ENCODE data around the gene ADAMTS17.

ADAMTS17 gene

GRCh38 chr15:100266166-100266565, 75.6 kb downstream of the ADAMTS17 start:
- Histone ChIP-seq H3K4me3 (ENCODE audit: low read length) (no peak overlapping the region), H3F3A (ENCODE audit: control insufficient read depth, insufficient read depth) (no peaks in the 10 kb centered on the region), H3K27ac (ENCODE audit: low read depth, low read length) (no peak overlapping the region), H3K9me3 (ENCODE audit: control insufficient read depth, insufficient read depth, low read length) (no peaks in the 10 kb centered on the region), H3K4me2 (ENCODE audit: low read length) (no peak overlapping the region), H3K4me1 (ENCODE audit: control insufficient read depth, low read length) (no peaks in the 10 kb centered on the region), H3K79me2 (ENCODE audit: control insufficient read depth, low read length) (no peaks in the 10 kb centered on the region), H3K36me3 (ENCODE audit: control insufficient read depth, low read length) (no peaks in the 10 kb centered on the region), H4K20me1 (ENCODE audit: control insufficient read depth, insufficient read depth, low read depth, low read length) (no peaks in the 10 kb centered on the region), H3K9me2 (replicated peaks; ENCODE audit: control insufficient read depth, low read length) (no peaks in the 10 kb centered on the region), H3K27me3 (ENCODE audit: control insufficient read depth, low read length) (no peaks in the 10 kb centered on the region)
- no peak for TF ChIP-seq CTCF (IDR thresholded peaks at IDR 0.05; ENCODE audit: low read depth, low read length, poor library complexity, severe bottlenecking)
- TF ChIP-seq EZH2phosphoT487 (IDR thresholded peaks at IDR 0.05; ENCODE audit: borderline replicate concordance, low read length) = no peak

- Histone ChIP-seq H3K4me1 (ENCODE audit: control insufficient read depth, low read length) (no peaks in the 10 kb centered on the region), H4K20me1 (ENCODE audit: control insufficient read depth, insufficient read depth, low read depth, low read length) (no peaks in the 10 kb centered on the region), H3K4me2 (ENCODE audit: low read length) (no peak overlapping the region), H3K9me3 (ENCODE audit: control insufficient read depth, insufficient read depth, low read length) (no peaks in the 10 kb centered on the region), H3K9me2 (replicated peaks; ENCODE audit: control insufficient read depth, low read length) (no peaks in the 10 kb centered on the region), H3K79me2 (ENCODE audit: control insufficient read depth, low read length) (no peaks in the 10 kb centered on the region), H3K27me3 (ENCODE audit: control insufficient read depth, low read length) (no peaks in the 10 kb centered on the region), H3K4me3 (ENCODE audit: low read length) (no peak overlapping the region), H3K36me3 (ENCODE audit: control insufficient read depth, low read length) (no peaks in the 10 kb centered on the region), H3K27ac (ENCODE audit: low read depth, low read length) (no peak overlapping the region), H3F3A (ENCODE audit: control insufficient read depth, insufficient read depth) (no peaks in the 10 kb centered on the region)
- TF ChIP-seq EZH2phosphoT487 (IDR thresholded peaks at IDR 0.05; ENCODE audit: borderline replicate concordance, low read length) = no peak
- no peak for TF ChIP-seq CTCF (IDR thresholded peaks at IDR 0.05; ENCODE audit: low read depth, low read length, poor library complexity, severe bottlenecking)
Observed at GRCh38 chr15:100265641-100266035, 76.1 kb downstream of the ADAMTS17 start.

GRCh38 chr15:100264994-100265640, 76.7 kb downstream of the ADAMTS17 start:
- H3K27me3 ChIP-seq (ENCODE audit: control insufficient read depth, low read length) = no peaks in the 10 kb centered on the region
- H4K20me1 ChIP-seq (ENCODE audit: control insufficient read depth, insufficient read depth, low read depth, low read length) = no peaks in the 10 kb centered on the region
- no peak overlapping the region for H3K4me3 ChIP-seq (ENCODE audit: low read length)
- no peak overlapping the region for H3K27ac ChIP-seq (ENCODE audit: low read depth, low read length)
- no peak overlapping the region for H3K4me2 ChIP-seq (ENCODE audit: low read length)
- no peaks in the 10 kb centered on the region for H3K9me2 ChIP-seq (replicated peaks; ENCODE audit: control insufficient read depth, low read length)
- H3K79me2 ChIP-seq (ENCODE audit: control insufficient read depth, low read length) = no peaks in the 10 kb centered on the region
- H3F3A ChIP-seq (ENCODE audit: control insufficient read depth, insufficient read depth) = no peaks in the 10 kb centered on the region
- H3K9me3 ChIP-seq (ENCODE audit: control insufficient read depth, insufficient read depth, low read length) = no peaks in the 10 kb centered on the region
- no peaks in the 10 kb centered on the region for H3K36me3 ChIP-seq (ENCODE audit: control insufficient read depth, low read length)
- TF ChIP-seq EZH2phosphoT487 (IDR thresholded peaks at IDR 0.05; ENCODE audit: borderline replicate concordance, low read length) (no peak), CTCF (IDR thresholded peaks at IDR 0.05; ENCODE audit: low read depth, low read length, poor library complexity, severe bottlenecking) (no peak)
- H3K4me1 ChIP-seq (ENCODE audit: control insufficient read depth, low read length) = no peaks in the 10 kb centered on the region

Measured in DOHH2 (cell line).